Kidney (tissue), 14 donors: ENCODE data around the gene TRIO. TPM values are rescaled to one million over a fixed set of nuclear protein-coding genes. Genes with fewer than 3 reads are reported as not detected.

Experiments used
- DNase-seq, 5 donors: peaks; one replicate each; pipeline ENCODE4 v3.0.0-alpha.2; 2013 to 2020
- FAIRE-seq: peaks from 2 replicates; lab custom pipeline; 2012; peaks lifted over from hg19 to GRCh38; lab: Jason Lieb, UNC
- H3K27ac ChIP-seq, 2 donors: one replicate each; pipeline ENCODE4 v1.7.0; 2013; ENCODE audit warnings: low read depth in 2 of 2, low read length in 2 of 2, inconsistent platforms in 1 of 2
- H3K27me3 ChIP-seq: one replicate; pipeline ENCODE4 v1.7.1; 2013; ENCODE audit warnings: low read length, inconsistent platforms; ENCODE audit not compliant: control insufficient read depth, insufficient read depth
- H3K36me3 ChIP-seq, 3 donors: one replicate each; pipeline versions ENCODE4 v1.7.0 to v1.7.1; 2013; ENCODE audit warnings: low read length in 3 of 3, control low read depth in 1 of 3, inconsistent platforms in 1 of 3; ENCODE audit not compliant: insufficient read depth in 3 of 3, control insufficient read depth in 2 of 3
- H3K4me1 ChIP-seq, 3 donors: one replicate each; pipeline versions ENCODE4 v1.7.0 to v1.7.1; 2013; ENCODE audit warnings: low read length in 3 of 3, inconsistent platforms in 1 of 3, low read depth in 1 of 3; ENCODE audit not compliant: control insufficient read depth in 2 of 3, insufficient read depth in 2 of 3
- H3K4me3 ChIP-seq, 3 donors: one replicate each; pipeline versions ENCODE4 v1.7.0 to v1.8.1; 2013; ENCODE audit warnings: low read length in 3 of 3, control low read depth in 1 of 3, inconsistent platforms in 1 of 3
- H3K9ac ChIP-seq, 3 donors: one replicate each; pipeline versions ENCODE4 v1.7.0 to v1.7.1; 2013; ENCODE audit warnings: low read length in 3 of 3, control low read depth in 1 of 3, inconsistent platforms in 1 of 3
- H3K9me3 ChIP-seq, 3 donors: one replicate each; pipeline versions ENCODE4 v1.7.0 to v1.7.1; 2013; ENCODE audit warnings: low read length in 3 of 3, control low read depth in 1 of 3, inconsistent platforms in 1 of 3; ENCODE audit not compliant: control insufficient read depth in 2 of 3, insufficient read depth in 1 of 3
- CTCF ChIP-seq: IDR thresholded peaks from 3 replicates; pipeline ENCODE4 v1.5.1; 2012; ENCODE audit warnings: mild to moderate bottlenecking, moderate library complexity, borderline replicate concordance; ENCODE audit not compliant: insufficient read depth; ENCODE audit errors: extremely low read depth
- intact Hi-C: fragments of 100-400 bp; cut with DNase I; formaldehyde crosslinking; loops from one replicate; pipeline ENCODE4 v1.11.1; 2022
- polyA plus RNA-seq: library from polyadenylated mRNA; stranded (reverse); fragments of 350-450 nt; fragmentation: Illumina TruSeq; extraction: RNeasy Lipid Tissue Mini Kit (QIAGEN cat#74804); gene quantifications from one replicate; pipeline ENCODE4 v1.2.3, GENCODE V29; 2014; ENCODE audit warnings: low read depth, low replicate concordance; ENCODE audit not compliant: insufficient read depth
- total RNA-seq: library from RNA; stranded (reverse); fragmentation: NEBNext Ultra II Directional; extraction: Animal tissue kit (Norgen Biotek cat#: 25700); gene quantifications from one replicate; pipeline ENCODE4 v1.2.1, GENCODE V29; 2021
- donor health status: control.
- donor health status: control.
- donor health status: control.
- donor health status: control.
- donor health status: control.
- donor health status: DM: yes; HTN: yes; CAD: no.
- donor health status: Normal renal cell carcinoma (clear cell type).

The TRIO gene
- total and polyA plus RNA-seq, 2 donors from 2014 or later = 9.5 to 149 TPM

- DNase-seq (no peak), FAIRE-seq (no peak)
- Histone ChIP-seq H3K36me3 (no peaks in the 10 kb centered on the region), H3K9me3 (no peaks in the 10 kb centered on the region), H3K4me1 (peaks cover 0 to 20% (median 5%) of the 10 kb centered on the region in 3 donors), H3K4me3 (no peak overlapping the region), H3K27me3 (no peaks in the 10 kb centered on the region), H3K27ac (no peak overlapping the region), H3K9ac (no peak overlapping the region)
- intact Hi-C loops = no loop called here
- TF ChIP-seq CTCF = no peak
Observed at GRCh38 chr5:14178671-14179211, 35.6 kb downstream of the TRIO start.

DNA sequence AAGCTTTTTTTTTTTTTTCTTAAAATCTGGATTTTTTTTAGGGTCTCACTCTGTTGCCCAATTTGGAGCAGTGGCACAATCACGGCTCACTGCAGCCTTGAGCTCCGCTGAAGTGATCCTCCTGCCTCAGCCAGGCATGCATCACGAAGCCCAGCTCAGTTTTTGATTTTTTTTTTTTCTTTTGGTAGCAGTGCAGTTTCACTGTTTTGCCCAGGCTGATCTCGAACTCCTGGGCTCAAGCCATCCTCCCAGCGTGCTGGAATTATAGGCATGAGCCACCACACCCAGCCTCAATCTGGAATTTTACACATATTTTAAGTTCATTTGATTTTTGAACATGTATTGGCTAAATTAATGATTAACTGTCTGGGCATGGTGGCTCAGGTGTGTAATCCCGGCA is 36.3 kb downstream of the TRIO start:
- intact Hi-C loops = no loop called here
- no peak for DNase-seq
- no peak for TF ChIP-seq CTCF
- no peaks in the 10 kb centered on the region for H3K27me3 ChIP-seq
- no peak overlapping the region for H3K9ac ChIP-seq
- peaks cover 0 to 19% (median 7%) of the 10 kb centered on the region in 3 donors for H3K4me1 ChIP-seq
- H3K36me3 ChIP-seq = no peaks in the 10 kb centered on the region
- H3K9me3 ChIP-seq = no peaks in the 10 kb centered on the region
- FAIRE-seq = no peak
- no peak overlapping the region for H3K4me3 ChIP-seq
- no peak overlapping the region for H3K27ac ChIP-seq

DNA sequence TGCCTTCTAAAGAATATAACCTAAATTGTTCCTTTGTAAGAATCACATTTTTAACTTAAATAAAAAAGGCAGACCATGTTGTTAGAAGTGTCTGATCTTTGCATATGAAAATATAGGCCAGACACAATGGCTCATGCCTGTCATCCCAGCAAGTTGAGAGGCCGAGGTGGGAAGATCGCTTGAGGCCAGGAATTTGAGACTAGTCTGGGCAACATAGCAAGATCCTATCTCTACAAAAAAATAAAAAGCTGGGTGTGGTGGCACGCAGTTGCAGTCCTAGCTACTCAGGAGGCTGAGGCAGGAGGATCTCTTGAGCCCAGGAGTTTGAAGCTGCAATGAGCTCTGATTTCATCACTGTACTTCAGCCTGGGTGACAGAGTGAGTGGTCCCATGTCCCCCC is 37.3 kb downstream of the TRIO start:
- H3K9me3 ChIP-seq = no peaks in the 10 kb centered on the region
- H3K4me3 ChIP-seq = no peak overlapping the region
- TF ChIP-seq CTCF = no peak
- DNase-seq (no peak), FAIRE-seq (no peak)
- peaks cover 0 to 21% (median 13%) of the 10 kb centered on the region in 3 donors for H3K4me1 ChIP-seq
- intact Hi-C loops = no loop called here
- no peaks in the 10 kb centered on the region for H3K27me3 ChIP-seq
- no peak overlapping the region for H3K27ac ChIP-seq
- H3K36me3 ChIP-seq = no peaks in the 10 kb centered on the region
- no peak overlapping the region for H3K9ac ChIP-seq
